ENCODE results near the gene SPEF1. TPM values are rescaled to one million over a fixed set of nuclear protein-coding genes. Genes with fewer than 3 reads are reported as not detected.

Gene SPEF1
- total RNA-seq, 1 experiment from 2014 or later: not detected

- Histone ChIP-seq H3K27me3 (replicated peaks; ENCODE audit: control insufficient read depth, insufficient read depth, low read length) (no peaks in the 10 kb centered on the region), H3K9me3 (no peaks in the 10 kb centered on the region), H3K36me3 (ENCODE audit: control insufficient read depth, insufficient read depth, low read length) (0 out of 2 replicates have a peak, but pooled peaks cover 1% of the 10 kb centered on the region), H3K4me3 (ENCODE audit: low read depth, low read length) (no peak overlapping the region), H3K4me1 (no peaks in the 10 kb centered on the region)
- TF ChIP-seq CTCF (IDR thresholded peaks at IDR 0.05; ENCODE audit: insufficient read depth in 1 of 2, low read depth in 1 of 2, low read length in 1 of 2, severe bottlenecking in 1 of 2, unreplicated experiment in 1 of 2): no peak
- intact Hi-C loops (cut with micrococcal nuclease; ENCODE audit: unreplicated experiment): no loop called here
- no peak for DNase-seq
- peaks cover 27% of the 10 kb centered on the region for H3K36me3 Mint-ChIP-seq (ENCODE audit: insufficient read depth, unreplicated experiment)
- no peaks in the 10 kb centered on the region for H3K9me3 Mint-ChIP-seq (ENCODE audit: unreplicated experiment)
- ChIA-PET CTCF (interaction anchor here (0.8 to 1.2 kb wide), 2 partner anchors 10 to 13 kb away, joined by 3 read pairs; no protein-coding TSS in a partner anchor), POLR2A (interaction anchor here (0.5 kb wide), 1 partner anchor 919 kb away, joined by 3 read pairs; no protein-coding TSS in a partner anchor)
- H3K27me3 Mint-ChIP-seq (ENCODE audit: insufficient read depth, unreplicated experiment): no peaks in the 10 kb centered on the region
- H3K27ac Mint-ChIP-seq (ENCODE audit: unreplicated experiment): no peak overlapping the region
- BruUV-seq (replicated peaks): no TSS peak
- H3K4me1 Mint-ChIP-seq (ENCODE audit: low read depth, unreplicated experiment): no peaks in the 10 kb centered on the region
- no peak overlapping the region for H3K4me3 Mint-ChIP-seq (ENCODE audit: unreplicated experiment)
These were observed 26.0 kb downstream of the SPEF1 start for GRCh38 chr20:3755269-3755668.

GRCh38 chr20:3754276-3754630 lies 27.0 kb downstream of the SPEF1 start:
- Mint-ChIP-seq H3K4me3 (ENCODE audit: unreplicated experiment) (no peak overlapping the region), H3K36me3 (ENCODE audit: insufficient read depth, unreplicated experiment) (peaks cover 19% of the 10 kb centered on the region), H3K27ac (ENCODE audit: unreplicated experiment) (no peak overlapping the region), H3K4me1 (ENCODE audit: low read depth, unreplicated experiment) (no peaks in the 10 kb centered on the region), H3K9me3 (ENCODE audit: unreplicated experiment) (no peaks in the 10 kb centered on the region), H3K27me3 (ENCODE audit: insufficient read depth, unreplicated experiment) (no peaks in the 10 kb centered on the region)
- intact Hi-C loops (cut with micrococcal nuclease; ENCODE audit: unreplicated experiment): no loop called here
- no peaks in the 10 kb centered on the region for H3K4me1 ChIP-seq
- no peak for DNase-seq
- no peak overlapping the region for H3K4me3 ChIP-seq (ENCODE audit: low read depth, low read length)
- ChIA-PET CTCF (interaction anchor here (0.8 kb wide), 1 partner anchor 13 kb away, joined by 3 read pairs; the partner anchor contains the start of gene ADISSP), POLR2A (interaction anchor here (1.0 kb wide), 1 partner anchor 13 kb away, joined by 9 read pairs; the partner anchor contains the start of gene ADISSP)
- no TSS peak for BruUV-seq (replicated peaks)
- H3K27me3 ChIP-seq (replicated peaks; ENCODE audit: control insufficient read depth, insufficient read depth, low read length): no peaks in the 10 kb centered on the region
- no peaks in the 10 kb centered on the region for H3K9me3 ChIP-seq
- H3K36me3 ChIP-seq (ENCODE audit: control insufficient read depth, insufficient read depth, low read length): 0 out of 2 replicates have a peak, but pooled peaks cover 1% of the 10 kb centered on the region
- TF ChIP-seq CTCF (IDR thresholded peaks at IDR 0.05; ENCODE audit: insufficient read depth in 1 of 2, low read depth in 1 of 2, low read length in 1 of 2, severe bottlenecking in 1 of 2, unreplicated experiment in 1 of 2): no peak

- DNase-seq: no peak
- no peaks in the 10 kb centered on the region for H3K9me3 Mint-ChIP-seq (ENCODE audit: unreplicated experiment)
- H3K4me1 ChIP-seq: no peaks in the 10 kb centered on the region
- no peaks in the 10 kb centered on the region for H3K9me3 ChIP-seq
- no peak overlapping the region for H3K4me3 Mint-ChIP-seq (ENCODE audit: unreplicated experiment)
- peaks cover 24% of the 10 kb centered on the region for H3K36me3 Mint-ChIP-seq (ENCODE audit: insufficient read depth, unreplicated experiment)
- intact Hi-C loops (cut with micrococcal nuclease; ENCODE audit: unreplicated experiment): loop anchor here (2.0 kb wide), 1 partner anchor 15 kb away; no protein-coding TSS in a partner anchor
- no peaks in the 10 kb centered on the region for H3K4me1 Mint-ChIP-seq (ENCODE audit: low read depth, unreplicated experiment)
- TF ChIP-seq CTCF (IDR thresholded peaks at IDR 0.05; ENCODE audit: insufficient read depth in 1 of 2, low read depth in 1 of 2, low read length in 1 of 2, severe bottlenecking in 1 of 2, unreplicated experiment in 1 of 2): no peak
- H3K27me3 Mint-ChIP-seq (ENCODE audit: insufficient read depth, unreplicated experiment): no peaks in the 10 kb centered on the region
- no peaks in the 10 kb centered on the region for H3K27me3 ChIP-seq (replicated peaks; ENCODE audit: control insufficient read depth, insufficient read depth, low read length)
- BruUV-seq (replicated peaks): TSS peak; percentile 57
- H3K36me3 ChIP-seq (ENCODE audit: control insufficient read depth, insufficient read depth, low read length): 0 out of 2 replicates have a peak, but pooled peaks cover 1% of the 10 kb centered on the region
- CTCF ChIA-PET: interaction anchor here (0.7 to 1.4 kb wide), 5 partner anchors 14 to 28 kb away, joined by 3 to 9 read pairs (median 5); partner anchors contain the start of genes ADISSP and SPEF1
- no peak overlapping the region for H3K27ac Mint-ChIP-seq (ENCODE audit: unreplicated experiment)
- no peak overlapping the region for H3K4me3 ChIP-seq (ENCODE audit: low read depth, low read length)
- POLR2A ChIA-PET: interaction anchor here (1.0 kb wide), 1 partner anchor 14 kb away, joined by 9 read pairs; the partner anchor contains the start of gene ADISSP
These were observed 27.6 kb downstream of the SPEF1 start for GRCh38 chr20:3753501-3754275.

Data from Caco-2 (cell line).